CD4-positive, alpha-beta T cell (primary cell): Measurements from ENCODE around the gene ARVCF. TPM values are rescaled to one million over a fixed set of nuclear protein-coding genes. Genes with fewer than 3 reads are reported as not detected.

Source experiments
- ATAC-seq: fragments of 200-7000 bp; cut with Tn5 transposase; one replicate; pipeline ENCODE4 v1.10.0; 2022; ENCODE audit warnings: mild to moderate bottlenecking; ENCODE audit not compliant: poor library complexity
- CTCF ChIA-PET: fragments of 350-600 bp; sonication (Branson Sonifier 250); formaldehyde crosslinking; loops from one replicate; lab custom pipeline; 2021; ENCODE audit warnings: antibody characterized with exemption, inconsistent platforms; lab: Charles Lee
- POLR2A ChIA-PET: fragments of 350-600 bp; sonication (Branson Sonifier 250); formaldehyde crosslinking; loops from one replicate; lab custom pipeline; 2021; ENCODE audit warnings: antibody characterized with exemption, inconsistent platforms; lab: Charles Lee
- DNase-seq, 14 experiments: peaks; one replicate each; pipeline ENCODE4 v3.0.0-alpha.2; 2013 to 2020; ENCODE audit warnings: mixed read lengths in 2 of 14
- H3K27ac ChIP-seq, 2 donors: one replicate each; pipeline versions ENCODE4 v1.5.1 to v1.7.0; 2013; ENCODE audit warnings: low read length in 2 of 2, low read depth in 1 of 2, mild to moderate bottlenecking in 1 of 2
- H3K27me3 ChIP-seq, 2 experiments: 1 replicate in 1 of 2; 2 replicates in 1 of 2; pipeline versions ENCODE4 v1.6.1 to v1.7.0; 2013; ENCODE audit warnings: low read length in 2 of 2, control low read depth in 1 of 2, mild to moderate bottlenecking in 1 of 2, moderate library complexity in 1 of 2; ENCODE audit not compliant: insufficient read depth in 2 of 2, control insufficient read depth in 1 of 2
- H3K36me3 ChIP-seq: one replicate; pipeline ENCODE4 v1.6.1; 2013; ENCODE audit warnings: low read length, control low read depth; ENCODE audit not compliant: insufficient read depth
- H3K4me1 ChIP-seq: one replicate; pipeline ENCODE4 v1.6.1; 2013; ENCODE audit warnings: low read length, control low read depth; ENCODE audit not compliant: insufficient read depth
- H3K4me3 ChIP-seq: one replicate; pipeline ENCODE4 v1.5.1; 2013; ENCODE audit warnings: mild to moderate bottlenecking, low read length, moderate library complexity
- H3K9me3 ChIP-seq, 2 experiments: 1 replicate in 1 of 2; 2 replicates in 1 of 2; pipeline versions ENCODE4 v1.6.1 to v1.7.0; 2013; ENCODE audit warnings: low read length in 2 of 2, mild to moderate bottlenecking in 2 of 2, control low read depth in 1 of 2, moderate library complexity in 1 of 2; ENCODE audit not compliant: control insufficient read depth in 1 of 2, insufficient read depth in 1 of 2
- H3K27ac Mint-ChIP-seq: one replicate; pipeline ENCODE4 v1.8.0; 2020; ENCODE audit warnings: mixed read lengths
- H3K27me3 Mint-ChIP-seq: one replicate; pipeline ENCODE4 v1.8.0; 2021; ENCODE audit warnings: mixed read lengths
- H3K36me3 Mint-ChIP-seq: one replicate; pipeline ENCODE4 v1.8.0; 2021; ENCODE audit warnings: low read depth, mixed read lengths
- H3K4me1 Mint-ChIP-seq: one replicate; pipeline ENCODE4 v1.8.0; 2021; ENCODE audit warnings: low read depth, mixed read lengths
- H3K4me3 Mint-ChIP-seq: one replicate; pipeline ENCODE4 v1.8.0; 2020; ENCODE audit warnings: mild to moderate bottlenecking, mixed read lengths
- H3K9me3 Mint-ChIP-seq: one replicate; pipeline ENCODE4 v1.8.0; 2020; ENCODE audit warnings: mixed read lengths
- CTCF ChIP-seq: fragments of 200-600 bp; IDR thresholded peaks from one replicate; pipeline ENCODE4 v1.8.0; 2022; ENCODE audit warnings: antibody characterized with exemption, mild to moderate bottlenecking
- intact Hi-C, 2 experiments: fragments of 100-400 bp; cut with DNase I in 1 of 2; cut with micrococcal nuclease in 1 of 2; formaldehyde crosslinking; loops; one replicate each; pipeline versions ENCODE4 v1.15.1 to v1.9.0; 2023 to 2025; cut with DNase I, micrococcal nuclease
- total RNA-seq, 174 experiments: library from RNA in 2 of 174; stranded (reverse) in 2 of 174; gene quantifications; one replicate each; pipeline ENCODE4 v1.2.3 and lab custom pipeline; 2021 to 2026

The ARVCF gene
- total RNA-seq, 2 experiments from 2014 or later, result 2.2 to 2.5 TPM

GRCh38 chr22:20056696-20057386, 40.2 kb upstream of the ARVCF start:
- H3K9me3 ChIP-seq, result no peaks in the 10 kb centered on the region
- Mint-ChIP-seq H3K27me3 (no peaks in the 10 kb centered on the region), H3K4me3 (no peak overlapping the region), H3K27ac (no peak overlapping the region), H3K36me3 (peaks cover 71% of the 10 kb centered on the region), H3K4me1 (no peaks in the 10 kb centered on the region), H3K9me3 (no peaks in the 10 kb centered on the region)
- TF ChIP-seq CTCF, result no peak
- no peaks in the 10 kb centered on the region for H3K4me1 ChIP-seq
- ChIA-PET POLR2A (no interaction called here), CTCF (no interaction called here)
- H3K27ac ChIP-seq, result no peak overlapping the region
- DNase-seq (no peak), ATAC-seq (no peak)
- H3K36me3 ChIP-seq, result peaks cover 68% of the 10 kb centered on the region
- no peak overlapping the region for H3K4me3 ChIP-seq
- no peaks in the 10 kb centered on the region for H3K27me3 ChIP-seq
- intact Hi-C loops, result no loop called here

GRCh38 chr22:20056161-20056560, 39.5 kb upstream of the ARVCF start:
- Histone ChIP-seq H3K27me3 (no peaks in the 10 kb centered on the region), H3K9me3 (no peaks in the 10 kb centered on the region), H3K36me3 (peaks cover 67% of the 10 kb centered on the region), H3K4me1 (no peaks in the 10 kb centered on the region), H3K4me3 (no peak overlapping the region), H3K27ac (no peak overlapping the region)
- no peak for TF ChIP-seq CTCF
- CTCF ChIA-PET, result no interaction called here
- H3K27me3 Mint-ChIP-seq, result no peaks in the 10 kb centered on the region
- DNase-seq (no peak), ATAC-seq (no peak)
- POLR2A ChIA-PET, result no interaction called here
- intact Hi-C loops, result no loop called here
- no peak overlapping the region for H3K27ac Mint-ChIP-seq
- H3K4me3 Mint-ChIP-seq, result no peak overlapping the region
- H3K4me1 Mint-ChIP-seq, result no peaks in the 10 kb centered on the region
- H3K36me3 Mint-ChIP-seq, result peaks cover 72% of the 10 kb centered on the region
- no peaks in the 10 kb centered on the region for H3K9me3 Mint-ChIP-seq

GRCh38 chr22:20055654-20056053, 39.0 kb upstream of the ARVCF start:
- no peak for ATAC-seq
- no peaks in the 10 kb centered on the region for H3K4me1 Mint-ChIP-seq
- ChIA-PET CTCF (no interaction called here), POLR2A (no interaction called here)
- no peak for TF ChIP-seq CTCF
- no peak overlapping the region for H3K4me3 Mint-ChIP-seq
- H3K4me3 ChIP-seq, result no peak overlapping the region
- intact Hi-C loops, result no loop called here
- H3K36me3 Mint-ChIP-seq, result peaks cover 67% of the 10 kb centered on the region
- H3K9me3 ChIP-seq, result no peaks in the 10 kb centered on the region
- H3K36me3 ChIP-seq, result peaks cover 63% of the 10 kb centered on the region
- no peak overlapping the region for H3K27ac Mint-ChIP-seq
- H3K27me3 ChIP-seq, result no peaks in the 10 kb centered on the region
- H3K9me3 Mint-ChIP-seq, result no peaks in the 10 kb centered on the region
- no peak overlapping the region for H3K27ac ChIP-seq
- H3K4me1 ChIP-seq, result no peaks in the 10 kb centered on the region
- H3K27me3 Mint-ChIP-seq, result no peaks in the 10 kb centered on the region
- DNase-seq, result no peak
